Measurements from ENCODE around the gene REPIN1. TPM values are rescaled to one million over a fixed set of nuclear protein-coding genes. Genes with fewer than 3 reads are reported as not detected.
A peak's percentile ranks its signal among the peaks of the same experiment; 100 is the strongest.

Gene REPIN1
- polyA plus RNA-seq, 1 of the 3 experiments (the other 2 are of a cell fraction) = 91.6 TPM

DNA sequence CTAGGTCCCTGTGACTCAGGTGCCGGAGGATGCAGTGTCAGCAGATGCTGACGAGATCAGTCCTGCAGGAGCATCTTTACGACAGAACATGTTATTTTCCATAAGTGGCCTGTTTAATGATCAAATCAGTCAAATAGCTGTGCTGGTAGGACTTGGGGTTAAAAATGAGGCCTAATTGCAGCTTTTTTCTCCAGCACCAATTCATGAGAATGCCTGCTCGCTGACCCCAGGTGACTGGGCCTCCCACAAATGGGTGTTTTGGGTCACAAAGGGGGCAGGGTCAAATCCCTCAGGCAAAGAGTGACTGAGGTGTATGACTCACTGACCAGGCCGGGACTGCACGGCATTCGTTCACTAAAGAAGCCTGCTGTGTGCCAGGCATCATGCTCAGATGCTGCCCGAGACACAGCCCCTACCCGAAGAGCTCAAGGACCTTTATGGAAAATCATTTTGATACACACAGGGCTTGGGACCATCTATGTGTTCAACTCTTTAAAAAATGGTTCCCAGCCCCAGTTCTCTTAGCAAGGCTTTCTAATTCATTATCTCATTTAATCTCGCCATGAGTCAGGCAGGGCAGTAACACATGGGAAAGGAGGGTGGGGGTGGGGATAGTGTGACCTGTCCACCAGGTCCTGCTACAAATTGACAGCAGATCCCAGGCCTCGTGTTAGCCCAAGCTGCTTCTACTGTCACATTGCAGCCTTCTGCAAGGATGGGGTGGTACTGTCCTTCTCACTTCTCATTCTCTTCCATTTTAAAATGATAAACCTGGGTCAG, 31.6 kb downstream of the REPIN1 start (continued):
- TF ChIP-seq, protein P1, sequence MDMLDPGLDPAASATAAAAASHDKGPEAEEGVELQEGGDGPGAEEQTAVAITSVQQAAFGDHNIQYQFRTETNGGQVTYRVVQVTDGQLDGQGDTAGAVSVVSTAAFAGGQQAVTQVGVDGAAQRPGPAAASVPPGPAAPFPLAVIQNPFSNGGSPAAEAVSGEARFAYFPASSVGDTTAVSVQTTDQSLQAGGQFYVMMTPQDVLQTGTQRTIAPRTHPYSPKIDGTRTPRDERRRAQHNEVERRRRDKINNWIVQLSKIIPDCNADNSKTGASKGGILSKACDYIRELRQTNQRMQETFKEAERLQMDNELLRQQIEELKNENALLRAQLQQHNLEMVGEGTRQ (IDR thresholded peaks at IDR 0.05; ENCODE audit: borderline replicate concordance, low read depth, low read length) = no peak
- TF ChIP-seq CHD2 (IDR thresholded peaks at IDR 0.05; ENCODE audit: low read length, partially characterized antibody) = peak; percentile 22
- 0 out of 2 replicates have a peak, but pooled peaks have one; percentile 61 for TF ChIP-seq RXRA (IDR thresholded peaks at IDR 0.05; ENCODE audit: borderline replicate concordance, low read depth)
- TF ChIP-seq, protein P2, sequence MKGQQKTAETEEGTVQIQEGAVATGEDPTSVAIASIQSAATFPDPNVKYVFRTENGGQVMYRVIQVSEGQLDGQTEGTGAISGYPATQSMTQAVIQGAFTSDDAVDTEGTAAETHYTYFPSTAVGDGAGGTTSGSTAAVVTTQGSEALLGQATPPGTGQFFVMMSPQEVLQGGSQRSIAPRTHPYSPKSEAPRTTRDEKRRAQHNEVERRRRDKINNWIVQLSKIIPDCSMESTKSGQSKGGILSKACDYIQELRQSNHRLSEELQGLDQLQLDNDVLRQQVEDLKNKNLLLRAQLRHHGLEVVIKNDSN (IDR thresholded peaks at IDR 0.05; ENCODE audit: borderline replicate concordance, low read depth) = no peak
- no peak for TF ChIP-seq FOXM1 (IDR thresholded peaks at IDR 0.05; ENCODE audit: low read depth)

DNA sequence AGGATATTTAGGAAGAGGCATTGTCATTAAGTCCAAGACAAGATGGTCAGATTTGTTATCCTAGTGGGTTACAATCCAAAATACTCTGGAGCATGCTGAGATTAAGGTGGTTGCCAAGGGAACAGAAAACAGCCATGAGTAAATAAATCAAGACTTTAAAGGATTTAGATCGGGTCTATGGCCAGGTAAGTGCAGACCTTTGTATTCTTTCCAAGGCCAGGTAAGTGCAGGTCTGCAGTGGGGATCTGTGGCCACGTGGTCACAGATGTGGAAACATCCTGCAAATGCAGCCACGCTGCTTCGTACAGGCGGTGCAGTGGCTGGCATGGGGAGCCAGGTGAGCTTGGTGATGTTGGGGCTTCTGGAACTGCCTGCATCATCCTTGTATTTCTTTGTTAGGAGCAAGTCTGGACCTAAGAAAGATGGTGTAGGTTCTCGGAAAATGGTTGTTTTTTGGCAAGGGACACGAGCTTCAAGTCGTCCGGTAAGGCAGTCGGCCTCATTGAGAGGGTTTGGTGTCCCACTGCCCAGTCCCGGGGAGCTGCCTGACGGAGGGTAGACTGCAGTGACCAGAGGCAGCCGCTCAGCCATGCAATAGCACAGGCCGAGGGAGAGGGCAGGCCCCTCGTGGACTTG, 32.3 kb downstream of the REPIN1 start:
- CTCF ChIA-PET = interaction anchor here (0.6 to 1.9 kb wide), 7 partner anchors 11 to 480 kb away, joined by 3 to 5 read pairs (median 4); no protein-coding TSS in a partner anchor

DNA sequence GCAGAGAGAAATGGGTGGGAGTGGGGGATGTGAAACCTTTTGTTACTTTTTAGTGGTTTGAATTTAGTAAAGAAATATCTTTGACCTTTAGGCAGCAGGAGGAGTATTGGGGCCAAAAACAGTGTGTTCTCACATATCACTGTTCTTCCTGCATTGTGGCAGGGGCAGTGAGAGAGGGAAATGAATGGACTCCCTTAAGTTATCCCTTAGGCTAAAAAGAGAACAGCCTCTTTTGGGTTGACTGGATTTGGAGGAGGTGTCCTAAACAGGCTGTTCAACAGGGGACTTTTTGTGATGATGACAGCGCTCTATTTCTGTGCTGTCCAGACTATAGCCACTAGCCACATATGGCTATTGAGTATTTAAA, 32.8 kb downstream of the REPIN1 start:
- H3K36me3 ChIP-seq (replicated peaks in 1 of 2; ENCODE audit: control insufficient read depth in 1 of 2, insufficient read depth in 2 of 2, low read length in 1 of 2) = peaks cover 0 to 17% of the 10 kb centered on the region in 2 experiments
- H3K27me3 ChIP-seq (ENCODE audit: insufficient read depth) = no peaks in the 10 kb centered on the region
- H3K79me2 ChIP-seq (ENCODE audit: insufficient read depth) = no peaks in the 10 kb centered on the region
- H3K9me3 ChIP-seq = no peaks in the 10 kb centered on the region
- no peaks in the 10 kb centered on the region for H4K20me1 ChIP-seq (ENCODE audit: insufficient read depth)
- POLR2A ChIA-PET = interaction anchor here (0.7 to 2.8 kb wide), 2 partner anchors 31 to 32 kb away, joined by 3 to 10 read pairs; partner anchors contain the start of gene REPIN1
- no peak overlapping the region for H3K9ac ChIP-seq
- H3F3A ChIP-seq (replicated peaks; ENCODE audit: insufficient read depth) = peaks cover 9% of the 10 kb centered on the region
- WGBS (ENCODE audit: low lambda C conversion rate) = 100% methylated on average over 1 of the region's 1 CpG
- no peak overlapping the region for H3K4me2 ChIP-seq
- CTCF ChIA-PET = interaction anchor here (1.1 to 1.8 kb wide), 4 partner anchors 13 to 46 kb away, joined by 3 to 7 read pairs (median 4); no protein-coding TSS in a partner anchor
- H2AFZ ChIP-seq (ENCODE audit: low read depth) = no peak overlapping the region
- no peak overlapping the region for H3K4me3 ChIP-seq (ENCODE audit: low read depth in 2 of 2, low read length in 1 of 2)
- H3K4me1 ChIP-seq (ENCODE audit: control insufficient read depth in 1 of 2, insufficient read depth in 2 of 2, low read depth in 1 of 2, low read length in 1 of 2) = peaks cover 15 to 40% of the 10 kb centered on the region in 2 experiments
- no peaks in the 10 kb centered on the region for H3K9me2 ChIP-seq
- DNase-seq = no peak
- H3K27ac ChIP-seq (ENCODE audit: low read depth in 2 of 2, low read length in 1 of 2) = no peak overlapping the region
- no peak for TF ChIP-seq SIN3A (IDR thresholded peaks at IDR 0.05; ENCODE audit: borderline replicate concordance, low read depth, low read length)
- no peak for TF ChIP-seq GABPA (IDR thresholded peaks at IDR 0.05; ENCODE audit: low read depth)
- no peak for TF ChIP-seq POLR2AphosphoS5 (IDR thresholded peaks at IDR 0.05; ENCODE audit: low read depth, low read length)
- no peak for TF ChIP-seq JUND (IDR thresholded peaks at IDR 0.05)
- no peak for TF ChIP-seq FOXM1 (IDR thresholded peaks at IDR 0.05; ENCODE audit: low read depth)
- no peak for TF ChIP-seq SMC3 (IDR thresholded peaks at IDR 0.05; ENCODE audit: low read depth, low read length)
- TF ChIP-seq MXI1 (IDR thresholded peaks at IDR 0.05; ENCODE audit: low read depth, low read length) = no peak
- TF ChIP-seq FOXJ3 (CRISPR knock-in tag; IDR thresholded peaks at IDR 0.05) = no peak
- TF ChIP-seq RFX5 (IDR thresholded peaks at IDR 0.05; ENCODE audit: low read length) = no peak
- TF ChIP-seq, protein P3, sequence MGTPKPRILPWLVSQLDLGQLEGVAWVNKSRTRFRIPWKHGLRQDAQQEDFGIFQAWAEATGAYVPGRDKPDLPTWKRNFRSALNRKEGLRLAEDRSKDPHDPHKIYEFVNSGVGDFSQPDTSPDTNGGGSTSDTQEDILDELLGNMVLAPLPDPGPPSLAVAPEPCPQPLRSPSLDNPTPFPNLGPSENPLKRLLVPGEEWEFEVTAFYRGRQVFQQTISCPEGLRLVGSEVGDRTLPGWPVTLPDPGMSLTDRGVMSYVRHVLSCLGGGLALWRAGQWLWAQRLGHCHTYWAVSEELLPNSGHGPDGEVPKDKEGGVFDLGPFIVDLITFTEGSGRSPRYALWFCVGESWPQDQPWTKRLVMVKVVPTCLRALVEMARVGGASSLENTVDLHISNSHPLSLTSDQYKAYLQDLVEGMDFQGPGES (IDR thresholded peaks at IDR 0.05; ENCODE audit: low read depth, low read length) = no peak
- no peak for TF ChIP-seq CHD2 (IDR thresholded peaks at IDR 0.05; ENCODE audit: low read length, partially characterized antibody)

More for the DNA sequence above, 32.3 kb downstream of the REPIN1 start:
- Histone ChIP-seq H3K4me1 (ENCODE audit: control insufficient read depth in 1 of 2, insufficient read depth in 2 of 2, low read depth in 1 of 2, low read length in 1 of 2) (peaks cover 15 to 35% of the 10 kb centered on the region in 2 experiments), H3K9me2 (no peaks in the 10 kb centered on the region), H3K9me3 (no peaks in the 10 kb centered on the region), H3K27me3 (ENCODE audit: insufficient read depth) (no peaks in the 10 kb centered on the region), H2AFZ (ENCODE audit: low read depth) (no peak overlapping the region), H3K79me2 (ENCODE audit: insufficient read depth) (no peaks in the 10 kb centered on the region), H3K36me3 (replicated peaks in 1 of 2; ENCODE audit: control insufficient read depth in 1 of 2, insufficient read depth in 2 of 2, low read length in 1 of 2) (peaks cover 0 to 17% of the 10 kb centered on the region in 2 experiments), H3F3A (replicated peaks; ENCODE audit: insufficient read depth) (peaks cover 9% of the 10 kb centered on the region), H3K4me3 (ENCODE audit: low read depth in 2 of 2, low read length in 1 of 2) (no peak overlapping the region), H3K9ac (no peak overlapping the region), H3K27ac (ENCODE audit: low read depth in 2 of 2, low read length in 1 of 2) (peak overlapping the region in 1 of 2 experiments; percentile 49; a peak in 2 of 4 replicates), H4K20me1 (ENCODE audit: insufficient read depth) (no peaks in the 10 kb centered on the region), H3K4me2 (peak overlapping the region; percentile 58)
- POLR2A ChIA-PET = interaction anchor here (2.8 kb wide), 1 partner anchor 32 kb away, joined by 10 read pairs; the partner anchor contains the start of gene REPIN1
- TF ChIP-seq, protein P4, sequence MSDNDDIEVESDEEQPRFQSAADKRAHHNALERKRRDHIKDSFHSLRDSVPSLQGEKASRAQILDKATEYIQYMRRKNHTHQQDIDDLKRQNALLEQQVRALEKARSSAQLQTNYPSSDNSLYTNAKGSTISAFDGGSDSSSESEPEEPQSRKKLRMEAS (IDR thresholded peaks at IDR 0.05; ENCODE audit: low read depth) = 0 out of 2 replicates have a peak, but pooled peaks have one; percentile 0
- TF ChIP-seq FOXM1 (IDR thresholded peaks at IDR 0.05; ENCODE audit: low read depth) (no peak), TAF1 (IDR thresholded peaks at IDR 0.05; ENCODE audit: borderline replicate concordance, low read depth, low read length) (no peak), RFX5 (IDR thresholded peaks at IDR 0.05; ENCODE audit: low read length) (no peak)
- no peak for DNase-seq
- 91% methylated on average over 15 of the region's 15 CpGs for WGBS (ENCODE audit: low lambda C conversion rate)
